Muscle of arm (tissue), 12 donors: ENCODE measurements around the gene CCP110. TPM values are rescaled to one million over a fixed set of nuclear protein-coding genes. Genes with fewer than 3 reads are reported as not detected.

Experiments
- DNase-seq: peaks from one replicate; pipeline ENCODE4 v3.0.0-alpha.2; 2013
- polyA plus RNA-seq, 12 donors: library from polyadenylated mRNA; unstranded; fragments of 120-200 nt; gene quantifications; one replicate each; pipeline ENCODE4 v1.2.1, GENCODE V29; 2013; ENCODE audit not compliant: insufficient read length in 12 of 12

Gene CCP110
- polyA plus RNA-seq, 12 donors, result 13.6 to 29.5 (median 20.2) TPM; not detected in 1

- peak; percentile 20 for DNase-seq
Observed at GRCh38 chr16:19598805-19599510, 75.2 kb downstream of the CCP110 start.

- DNase-seq, result no peak
Observed at GRCh38 chr16:19599968-19600716, 76.4 kb downstream of the CCP110 start.

GRCh38 chr16:19601083-19601976 is 77.6 kb downstream of the CCP110 start:
- DNase-seq, result peak; percentile 59

Other genes starting within 250 kb of the CCP110 start
- gene CLEC19A, start 238.2 kb upstream of the CCP110 start, polyA plus RNA-seq, result under 1 TPM in 6 of 12 donors, not detected in 6; 0.09 to 0.32 (median 0.18) TPM
- 1 to 10 TPM in 1 of 12 donors, under 1 TPM in 10, not detected in 1; 0.07 to 3.1 (median 0.25) TPM for gene TMC5, start 106.1 kb upstream of the CCP110 start, polyA plus RNA-seq
- gene GDE1, start 1.8 kb upstream of the CCP110 start, polyA plus RNA-seq, result 100 to 1,000 TPM in 1 of 12 donors, 10 to 100 TPM in 11; 23.5 to 290 (median 57.6) TPM
- gene VPS35L, start 31.8 kb downstream of the CCP110 start, polyA plus RNA-seq, result 10 to 100 TPM in 11 of 12 donors, not detected in 1; 19.9 to 46.1 (median 34.7) TPM
- gene KNOP1, start 194.3 kb downstream of the CCP110 start, polyA plus RNA-seq, result 10 to 100 TPM in 11 of 12 donors, not detected in 1; 21.1 to 50.0 (median 25.5) TPM
- 10 to 100 TPM in 10 of 12 donors, not detected in 2; 12.4 to 19.3 (median 14.1) TPM for gene IQCK, start 194.3 kb downstream of the CCP110 start, polyA plus RNA-seq